ENCODE data around the gene AASDHPPT.

The AASDHPPT gene

GRCh38 chr11:106077609-106078455, at the start of gene AASDHPPT:
AASDHPPT (plus strand) TSS chr11:106077662; CDS start chr11:106077711, 49 bp downstream.
- TF ChIP-seq, protein P1, sequence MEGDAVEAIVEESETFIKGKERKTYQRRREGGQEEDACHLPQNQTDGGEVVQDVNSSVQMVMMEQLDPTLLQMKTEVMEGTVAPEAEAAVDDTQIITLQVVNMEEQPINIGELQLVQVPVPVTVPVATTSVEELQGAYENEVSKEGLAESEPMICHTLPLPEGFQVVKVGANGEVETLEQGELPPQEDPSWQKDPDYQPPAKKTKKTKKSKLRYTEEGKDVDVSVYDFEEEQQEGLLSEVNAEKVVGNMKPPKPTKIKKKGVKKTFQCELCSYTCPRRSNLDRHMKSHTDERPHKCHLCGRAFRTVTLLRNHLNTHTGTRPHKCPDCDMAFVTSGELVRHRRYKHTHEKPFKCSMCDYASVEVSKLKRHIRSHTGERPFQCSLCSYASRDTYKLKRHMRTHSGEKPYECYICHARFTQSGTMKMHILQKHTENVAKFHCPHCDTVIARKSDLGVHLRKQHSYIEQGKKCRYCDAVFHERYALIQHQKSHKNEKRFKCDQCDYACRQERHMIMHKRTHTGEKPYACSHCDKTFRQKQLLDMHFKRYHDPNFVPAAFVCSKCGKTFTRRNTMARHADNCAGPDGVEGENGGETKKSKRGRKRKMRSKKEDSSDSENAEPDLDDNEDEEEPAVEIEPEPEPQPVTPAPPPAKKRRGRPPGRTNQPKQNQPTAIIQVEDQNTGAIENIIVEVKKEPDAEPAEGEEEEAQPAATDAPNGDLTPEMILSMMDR (IDR thresholded peaks at IDR 0.05), result no peak

DNA sequence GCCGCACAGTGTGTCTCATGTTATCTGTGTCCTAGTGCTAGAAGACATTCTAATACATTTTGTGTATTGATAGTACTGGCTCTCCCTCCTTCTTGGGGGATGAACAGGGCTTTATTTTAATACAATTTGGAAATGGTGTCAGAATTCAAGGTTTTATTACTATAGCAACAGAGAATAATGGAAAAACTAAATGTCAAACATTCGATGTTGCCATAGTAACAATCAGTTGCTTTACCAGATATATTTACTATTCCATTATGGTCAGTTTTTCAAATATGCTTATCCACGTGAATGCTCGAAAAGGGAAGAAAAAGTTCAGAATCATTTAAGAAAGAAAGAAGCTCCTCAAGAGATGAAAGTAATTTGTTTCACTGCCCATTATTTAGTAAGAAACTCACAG, 46.9 kb upstream of the AASDHPPT start:
- TF ChIP-seq, protein P1 (IDR thresholded peaks at IDR 0.05), result no peak

- TF ChIP-seq, protein P1 (IDR thresholded peaks at IDR 0.05), result no peak
Measured at GRCh38 chr11:106031202-106031810, 46.2 kb upstream of the AASDHPPT start.

DNA sequence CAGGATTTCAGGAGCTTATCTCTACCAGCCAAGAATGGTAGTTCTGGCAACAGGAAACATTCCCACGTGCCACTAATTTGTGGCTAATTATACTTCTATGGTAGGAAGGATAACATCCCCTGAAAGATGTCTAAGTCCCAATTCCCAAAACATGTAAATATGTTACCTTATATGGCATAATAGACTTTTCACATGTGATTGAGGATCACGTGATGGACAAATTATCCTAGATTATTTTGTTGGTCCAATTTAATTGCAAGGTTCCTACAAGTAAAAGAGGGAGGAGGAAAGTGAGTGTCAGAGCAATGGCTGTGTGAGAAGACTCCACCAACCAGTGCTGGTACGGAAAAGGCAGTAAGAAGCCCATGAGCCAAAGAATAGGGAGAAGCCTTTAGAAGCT, 45.5 kb upstream of the AASDHPPT start:
- TF ChIP-seq, protein P1 (IDR thresholded peaks at IDR 0.05), result no peak

- TF ChIP-seq, protein P1 (IDR thresholded peaks at IDR 0.05), result no peak
Measured at GRCh38 chr11:106032861-106033260, 44.6 kb upstream of the AASDHPPT start.

- TF ChIP-seq, protein P1 (IDR thresholded peaks at IDR 0.05), result no peak
Measured at GRCh38 chr11:106043540-106043939, 33.9 kb upstream of the AASDHPPT start.

DNA sequence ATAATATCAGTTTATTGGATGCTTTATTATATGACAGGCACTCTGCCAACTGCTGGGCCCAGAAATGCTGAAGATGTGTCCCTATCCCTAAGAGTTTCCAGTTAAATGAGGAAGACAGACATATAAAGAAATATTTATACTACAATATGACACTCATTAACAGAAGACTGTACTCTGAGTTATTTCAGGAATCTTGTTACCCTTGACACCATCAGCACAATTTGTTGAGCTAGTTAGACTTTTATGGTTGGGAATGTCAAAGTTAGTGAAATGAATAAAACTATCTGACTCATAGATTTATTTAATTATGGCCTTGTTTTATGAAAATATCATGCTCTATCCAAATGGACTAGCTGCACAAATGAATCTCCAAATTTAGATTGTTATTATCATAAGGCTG, 29.8 kb upstream of the AASDHPPT start:
- TF ChIP-seq, protein P1 (IDR thresholded peaks at IDR 0.05), result no peak

All from LNCAP (cell line).